ENCODE measurements around the gene INSL3.

INSL3 gene

GRCh38 chr19:17843908-17844490, 22.7 kb upstream of the INSL3 start:
- no peak for DNase-seq

GRCh38 chr19:17843292-17843827, 22.0 kb upstream of the INSL3 start:
- DNase-seq = no peak

- no peak for DNase-seq
Observed at GRCh38 chr19:17842663-17843291, 21.5 kb upstream of the INSL3 start.

GRCh38 chr19:17841810-17842662, 20.7 kb upstream of the INSL3 start:
- DNase-seq = no peak

GRCh38 chr19:17841371-17841809, 20.1 kb upstream of the INSL3 start:
- no peak for DNase-seq

GRCh38 chr19:17840019-17840418, 18.7 kb upstream of the INSL3 start:
- no peak for DNase-seq

GRCh38 chr19:17837972-17838371, 16.7 kb upstream of the INSL3 start:
- no peak for DNase-seq

GRCh38 chr19:17836530-17836929, 15.2 kb upstream of the INSL3 start:
- DNase-seq = no peak

- DNase-seq = no peak
Observed at GRCh38 chr19:17835182-17836006, 14.1 kb upstream of the INSL3 start.

- DNase-seq = no peak
Observed at GRCh38 chr19:17834350-17835181, 13.2 kb upstream of the INSL3 start.

GRCh38 chr19:17832443-17833208, 11.3 kb upstream of the INSL3 start:
- no peak for DNase-seq

- DNase-seq = no peak
Observed at GRCh38 chr19:17831419-17831888, 10.1 kb upstream of the INSL3 start.

GRCh38 chr19:17830567-17831418, 9.5 kb upstream of the INSL3 start:
- DNase-seq = no peak

- DNase-seq = no peak
Observed at GRCh38 chr19:17829855-17830566, 8.7 kb upstream of the INSL3 start.

- no peak for DNase-seq
Observed at GRCh38 chr19:17826508-17827056, 5.3 kb upstream of the INSL3 start.

- DNase-seq = no peak
Observed at GRCh38 chr19:17824339-17824738, 3.0 kb upstream of the INSL3 start.

- no peak for DNase-seq
Observed at GRCh38 chr19:17817668-17818363, 3.5 kb downstream of the INSL3 start.

GRCh38 chr19:17812099-17812498, 9.2 kb downstream of the INSL3 start:
- no peak for DNase-seq
